ENCODE measurements around the gene CFAP74. TPM values are rescaled to one million over a fixed set of nuclear protein-coding genes. Genes with fewer than 3 reads are reported as not detected.

The CFAP74 gene
- polyA plus RNA-seq, 1 donor from 2014 or later: 0.22 TPM

GRCh38 chr1:2050793-2051682 is 47.5 kb upstream of the CFAP74 start:
- Histone ChIP-seq H2AFZ (ENCODE audit: low read depth, low read length) (no peak overlapping the region), H3K9ac (ENCODE audit: low read length) (no peak overlapping the region)

GRCh38 chr1:2050461-2050792 is 46.8 kb upstream of the CFAP74 start:
- Histone ChIP-seq H3K36me3 (ENCODE audit: insufficient read depth, low read length) (no peaks in the 10 kb centered on the region), H3K9ac (ENCODE audit: low read length) (no peak overlapping the region), H3K27ac (ENCODE audit: low read length) (no peak overlapping the region), H4K20me1 (ENCODE audit: insufficient read depth) (no peaks in the 10 kb centered on the region), H3K4me2 (ENCODE audit: low read length) (no peak overlapping the region), H3K9me2 (ENCODE audit: insufficient read depth, low read length) (no peaks in the 10 kb centered on the region), H3K9me3 (ENCODE audit: low read length) (no peaks in the 10 kb centered on the region), H3F3A (ENCODE audit: insufficient read depth, low read length, poor library complexity, severe bottlenecking) (no peaks in the 10 kb centered on the region), H3K4me3 (ENCODE audit: low read length) (peak overlapping the region; percentile 51), H3K79me2 (replicated peaks; ENCODE audit: insufficient read depth, low read length) (no peaks in the 10 kb centered on the region), H2AFZ (ENCODE audit: low read depth, low read length) (no peak overlapping the region), H3K27me3 (ENCODE audit: insufficient read depth, low read depth, low read length) (peaks cover 48% of the 10 kb centered on the region)
- TF ChIP-seq SMC3 (conservative IDR thresholded peaks at IDR 0.05; ENCODE audit: poor library complexity) (no peak), TAF1 (IDR thresholded peaks at IDR 0.05; ENCODE audit: low read depth) (no peak), EP300 (conservative IDR thresholded peaks at IDR 0.05; ENCODE audit: poor library complexity, severe bottlenecking) (no peak), MXI1 (conservative IDR thresholded peaks at IDR 0.05; ENCODE audit: poor library complexity, severe bottlenecking) (no peak), RAD21 (conservative IDR thresholded peaks at IDR 0.05) (no peak), EZH2 (IDR thresholded peaks at IDR 0.05; ENCODE audit: borderline replicate concordance, insufficient read depth, low read length, poor library complexity, severe bottlenecking) (no peak), POLR2AphosphoS5 (IDR thresholded peaks at IDR 0.05) (no peak)

More at GRCh38 chr1:2050793-2051682, 47.5 kb upstream of the CFAP74 start:
- no peak for TF ChIP-seq SMC3 (conservative IDR thresholded peaks at IDR 0.05; ENCODE audit: poor library complexity)
- no peak for TF ChIP-seq RAD21 (conservative IDR thresholded peaks at IDR 0.05)
- TF ChIP-seq TAF1 (IDR thresholded peaks at IDR 0.05; ENCODE audit: low read depth): no peak
- TF ChIP-seq EZH2 (IDR thresholded peaks at IDR 0.05; ENCODE audit: borderline replicate concordance, insufficient read depth, low read length, poor library complexity, severe bottlenecking): no peak
- TF ChIP-seq POLR2AphosphoS5 (IDR thresholded peaks at IDR 0.05): no peak
- no peak for TF ChIP-seq CTCF (IDR thresholded peaks at IDR 0.05; ENCODE audit: poor library complexity, severe bottlenecking)
- TF ChIP-seq MXI1 (conservative IDR thresholded peaks at IDR 0.05; ENCODE audit: poor library complexity, severe bottlenecking): no peak
- TF ChIP-seq REST (IDR thresholded peaks at IDR 0.05; ENCODE audit: borderline replicate concordance): no peak
- TF ChIP-seq EP300 (conservative IDR thresholded peaks at IDR 0.05; ENCODE audit: poor library complexity, severe bottlenecking): no peak
- Histone ChIP-seq H3F3A (ENCODE audit: insufficient read depth, low read length, poor library complexity, severe bottlenecking) (no peaks in the 10 kb centered on the region), H4K20me1 (ENCODE audit: insufficient read depth) (no peaks in the 10 kb centered on the region), H3K79me2 (replicated peaks; ENCODE audit: insufficient read depth, low read length) (no peaks in the 10 kb centered on the region), H3K27ac (ENCODE audit: low read length) (no peak overlapping the region), H3K27me3 (ENCODE audit: insufficient read depth, low read depth, low read length) (peaks cover 45% of the 10 kb centered on the region), H3K9me2 (ENCODE audit: insufficient read depth, low read length) (no peaks in the 10 kb centered on the region), H3K4me2 (ENCODE audit: low read length) (no peak overlapping the region), H3K4me3 (ENCODE audit: low read length) (peak overlapping the region; percentile 51), H3K36me3 (ENCODE audit: insufficient read depth, low read length) (no peaks in the 10 kb centered on the region), H3K9me3 (ENCODE audit: low read length) (no peaks in the 10 kb centered on the region)

Data from neural cell (in vitro differentiated cells).